Activated CD8-positive, alpha-beta memory T cell treated with anti-CD3 and anti-CD28 coated beads for 1 hour (primary cell): ENCODE results near the gene HYAL3.
"Not testable (repeated sequence)": the region's sequence is repeated elsewhere in the genome, so short reads cannot be mapped to it uniquely, and the experiment has no call there.

Source experiments
- DNase-seq, 2 donors: peaks; one replicate each; pipeline ENCODE4 v3.0.0-alpha.2; 2020; ENCODE audit warnings: low read depth in 1 of 2; ENCODE audit errors: extremely low read depth in 1 of 2

HYAL3 gene

GRCh38 chr3:50316657-50317242 is 17.5 kb upstream of the HYAL3 start:
- DNase-seq: peak; percentile 57 to 61

GRCh38 chr3:50314816-50315215 is 15.6 kb upstream of the HYAL3 start:
- DNase-seq: no peak

GRCh38 chr3:50314342-50314741 is 15.1 kb upstream of the HYAL3 start:
- DNase-seq: no peak

- not testable (repeated sequence) for DNase-seq
These were observed 12.8 kb upstream of the HYAL3 start for GRCh38 chr3:50312041-50312440.

GRCh38 chr3:50304601-50305000 is 5.4 kb upstream of the HYAL3 start:
- no peak for DNase-seq

- DNase-seq: no peak
These were observed 4.0 kb upstream of the HYAL3 start, which contains the start of gene HYAL1 for GRCh38 chr3:50303013-50303815. Gene HYAL1, minus strand, starts transcription at chr3:50303574. Its CDS starts 618 bp downstream, at chr3:50302956.

GRCh38 chr3:50302095-50303012 is 3.1 kb upstream of the HYAL3 start:
- DNase-seq: no peak

GRCh38 chr3:50300681-50301254 is 1.6 kb upstream of the HYAL3 start:
- no peak for DNase-seq

- DNase-seq: no peak
These were observed 900 bp upstream of the HYAL3 start for GRCh38 chr3:50299929-50300680.

GRCh38 chr3:50299638-50299928 is 378 bp upstream of the HYAL3 start:
- DNase-seq: no peak

- no peak for DNase-seq
These were observed 1.1 kb downstream of the HYAL3 start for GRCh38 chr3:50297896-50298725.

GRCh38 chr3:50297384-50297775 is 1.8 kb downstream of the HYAL3 start:
- no peak for DNase-seq

- no peak for DNase-seq
These were observed 2.4 kb downstream of the HYAL3 start for GRCh38 chr3:50296721-50297383.

GRCh38 chr3:50295553-50296431 is 3.4 kb downstream of the HYAL3 start:
- no peak for DNase-seq

GRCh38 chr3:50294492-50295403 is 4.5 kb downstream of the HYAL3 start:
- DNase-seq: no peak

- DNase-seq: no peak
These were observed 5.1 kb downstream of the HYAL3 start for GRCh38 chr3:50294089-50294488.
